Urinary bladder (tissue), 4 donors: Measurements from ENCODE around the gene TEDC1. TPM values are rescaled to one million over a fixed set of nuclear protein-coding genes. Genes with fewer than 3 reads are reported as not detected.
A peak's percentile ranks its signal among the peaks of the same experiment; 100 is the strongest.

ENCODE experiments used
- DNase-seq: peaks from one replicate; pipeline ENCODE4 v3.0.0-alpha.2; 2015; ENCODE audit errors: extremely low spot score
- H3K27ac ChIP-seq: one replicate; pipeline ENCODE4 v1.5.1; 2013; ENCODE audit warnings: low read depth, mild to moderate bottlenecking, moderate library complexity
- H3K36me3 ChIP-seq: one replicate; pipeline ENCODE4 v1.6.1; 2013; ENCODE audit warnings: mild to moderate bottlenecking, moderate library complexity; ENCODE audit not compliant: insufficient read depth
- H3K4me1 ChIP-seq: one replicate; pipeline ENCODE4 v1.6.1; 2013; ENCODE audit warnings: mild to moderate bottlenecking, moderate library complexity; ENCODE audit not compliant: insufficient read depth
- H3K4me3 ChIP-seq: one replicate; pipeline ENCODE4 v1.5.1; 2013; ENCODE audit warnings: low read depth, low read length
- WGBS: extraction: QIAGEN DNeasy Blood & Tissue Kit; methylation state at CpG from one replicate; pipeline ENCODE4 v1.1.7; 2013; 5-methylcytosine and 5-hydroxymethylcytosine counted together
- polyA plus RNA-seq: library from polyadenylated mRNA; stranded (reverse); fragments of 200-250 nt; gene quantifications from one replicate; pipeline ENCODE4 v1.2.3, GENCODE V29; 2013
- total RNA-seq: library from RNA; depleted of rRNA; stranded (reverse); fragments of >200 nt; gene quantifications from one replicate; pipeline ENCODE4 v1.2.3, GENCODE V29; 2014
- donor health status: healthy with polysubstance abuse.
- donor health status: healthy.

TEDC1 gene
- total and polyA plus RNA-seq, 2 donors: 4.2 to 10.6 TPM

- DNase-seq: no peak
- no peak overlapping the region for H3K27ac ChIP-seq
- H3K4me1 ChIP-seq: no peaks in the 10 kb centered on the region
- WGBS: 77% methylated on average over 17 of the region's 17 CpGs
- no peaks in the 10 kb centered on the region for H3K36me3 ChIP-seq
- H3K4me3 ChIP-seq: no peak overlapping the region
These were observed 16.2 kb downstream of the TEDC1 start for GRCh38 chr14:105507247-105507646.

GRCh38 chr14:105508069-105508468 lies 17.0 kb downstream of the TEDC1 start:
- Histone ChIP-seq H3K4me3 (no peak overlapping the region), H3K4me1 (no peaks in the 10 kb centered on the region), H3K36me3 (no peaks in the 10 kb centered on the region), H3K27ac (no peak overlapping the region)
- no peak for DNase-seq
- WGBS: 80% methylated on average over 16 of the region's 16 CpGs

GRCh38 chr14:105508601-105509000 lies 17.6 kb downstream of the TEDC1 start:
- DNase-seq: no peak
- Histone ChIP-seq H3K27ac (no peak overlapping the region), H3K36me3 (no peaks in the 10 kb centered on the region), H3K4me3 (no peak overlapping the region), H3K4me1 (no peaks in the 10 kb centered on the region)
- WGBS: 88% methylated on average over 12 of the region's 12 CpGs

GRCh38 chr14:105517096-105517495 lies 26.1 kb downstream of the TEDC1 start:
- Histone ChIP-seq H3K4me3 (no peak overlapping the region), H3K36me3 (no peaks in the 10 kb centered on the region), H3K4me1 (no peaks in the 10 kb centered on the region), H3K27ac (no peak overlapping the region)
- 52% methylated on average over 5 of the region's 5 CpGs for WGBS
- no peak for DNase-seq

GRCh38 chr14:105519946-105520698 lies 29.1 kb downstream of the TEDC1 start:
- Histone ChIP-seq H3K27ac (no peak overlapping the region), H3K4me1 (no peaks in the 10 kb centered on the region), H3K4me3 (no peak overlapping the region), H3K36me3 (no peaks in the 10 kb centered on the region)
- DNase-seq: no peak
- WGBS: 73% methylated on average over 14 of the region's 14 CpGs

GRCh38 chr14:105525326-105525725 lies 34.3 kb downstream of the TEDC1 start:
- 89% methylated on average over 9 of the region's 9 CpGs for WGBS
- Histone ChIP-seq H3K36me3 (no peaks in the 10 kb centered on the region), H3K4me1 (no peaks in the 10 kb centered on the region), H3K27ac (no peak overlapping the region), H3K4me3 (no peak overlapping the region)
- DNase-seq: no peak

- Histone ChIP-seq H3K4me1 (no peaks in the 10 kb centered on the region), H3K27ac (no peak within 1 kb of the TSS), H3K36me3 (no peaks in the 10 kb centered on the region), H3K4me3 (peak within 1 kb of the TSS; percentile 69)
- DNase-seq: no peak
- 1% methylated on average over 86 of the region's 88 CpGs for whole genome bisulfite sequencing
These were observed 35.1 kb downstream of the TEDC1 start, which contains the start of gene TMEM121 for GRCh38 chr14:105525861-105526775. TMEM121 (plus strand) TSS chr14:105526583; CDS start chr14:105528835, 2,252 bp downstream.

- no peaks in the 10 kb centered on the region for H3K4me1 ChIP-seq
- no peak overlapping the region for H3K27ac ChIP-seq
- peak overlapping the region; percentile 69 for H3K4me3 ChIP-seq
- no peaks in the 10 kb centered on the region for H3K36me3 ChIP-seq
- WGBS: 1% methylated on average over 48 of the region's 48 CpGs
- DNase-seq: no peak
These were observed 35.8 kb downstream of the TEDC1 start for GRCh38 chr14:105526776-105527380.

GRCh38 chr14:105527381-105527825 lies 36.4 kb downstream of the TEDC1 start:
- 23% methylated on average over 23 of the region's 23 CpGs for WGBS
- Histone ChIP-seq H3K4me3 (peak overlapping the region; percentile 69), H3K36me3 (no peaks in the 10 kb centered on the region), H3K4me1 (no peaks in the 10 kb centered on the region), H3K27ac (no peak overlapping the region)
- DNase-seq: no peak

GRCh38 chr14:105527826-105528585 lies 37.0 kb downstream of the TEDC1 start:
- H3K36me3 ChIP-seq: no peaks in the 10 kb centered on the region
- H3K4me3 ChIP-seq: peak overlapping the region; percentile 69
- no peak overlapping the region for H3K27ac ChIP-seq
- 7% methylated on average over 67 of the region's 67 CpGs for WGBS
- no peak for DNase-seq
- no peaks in the 10 kb centered on the region for H3K4me1 ChIP-seq

GRCh38 chr14:105528586-105529318 lies 37.7 kb downstream of the TEDC1 start:
- 17% methylated on average over 89 of the region's 89 CpGs for WGBS

GRCh38 chr14:105529319-105529568 lies 38.2 kb downstream of the TEDC1 start:
- H3K36me3 ChIP-seq: no peaks in the 10 kb centered on the region
- WGBS: 48% methylated on average over 24 of the region's 24 CpGs
- H3K4me3 ChIP-seq: no peak overlapping the region
- H3K27ac ChIP-seq: no peak overlapping the region
- no peaks in the 10 kb centered on the region for H3K4me1 ChIP-seq
- DNase-seq: no peak

More at GRCh38 chr14:105528586-105529318, 37.7 kb downstream of the TEDC1 start:
- Histone ChIP-seq H3K36me3 (no peaks in the 10 kb centered on the region), H3K27ac (no peak overlapping the region), H3K4me3 (peak overlapping the region; percentile 69), H3K4me1 (no peaks in the 10 kb centered on the region)
- no peak for DNase-seq
